Neural cell (in vitro differentiated cells): Measurements from ENCODE around the gene TP53I3. TPM values are rescaled to one million over a fixed set of nuclear protein-coding genes. Genes with fewer than 3 reads are reported as not detected.

Source experiments
- H2AFZ ChIP-seq: fragments of 200-600, 300-800 bp; sonication (generic), shearing (Covaris generic); 2 replicates; pipeline ENCODE4 v1.6.0; 2014; ENCODE audit warnings: low read depth, mild to moderate bottlenecking, antibody characterized with exemption, low read length, moderate library complexity
- H3F3A ChIP-seq: fragments of 200-600 bp; shearing (Covaris generic); 2 replicates; pipeline ENCODE4 v1.6.1; 2016; ENCODE audit warnings: mild to moderate bottlenecking, moderate library complexity, mixed read lengths, antibody characterized with exemption, low read length; ENCODE audit not compliant: insufficient read depth, poor library complexity, severe bottlenecking
- H3K27ac ChIP-seq: fragments of 200-600, 300-800 bp; sonication (generic), shearing (Covaris generic); 2 replicates; pipeline ENCODE4 v1.5.1; 2014; ENCODE audit warnings: mild to moderate bottlenecking, low read length, moderate library complexity
- H3K27me3 ChIP-seq: fragments of 300-800, 200-600 bp; sonication (generic), shearing (Covaris generic); 2 replicates; pipeline ENCODE4 v1.6.0; 2014; ENCODE audit warnings: mild to moderate bottlenecking, low read depth, low read length, moderate library complexity; ENCODE audit not compliant: insufficient read depth
- H3K36me3 ChIP-seq: fragments of 300-800, 200-600 bp; sonication (generic), shearing (Covaris generic); 2 replicates; pipeline ENCODE4 v1.5.1; 2014; ENCODE audit warnings: mild to moderate bottlenecking, antibody characterized with exemption, low read length, moderate library complexity; ENCODE audit not compliant: insufficient read depth
- H3K4me2 ChIP-seq: fragments of 300-800, 200-600 bp; sonication (generic), shearing (Covaris generic); 2 replicates; pipeline ENCODE4 v1.6.0; 2014; ENCODE audit warnings: mild to moderate bottlenecking, low read length
- H3K4me3 ChIP-seq: fragments of 300-800, 200-600 bp; sonication (generic), shearing (Covaris generic); 2 replicates; pipeline ENCODE4 v1.5.1; 2014; ENCODE audit warnings: mild to moderate bottlenecking, low read length, moderate library complexity
- H3K79me2 ChIP-seq: fragments of 200-600 bp; shearing (Covaris generic); replicated peaks from 2 replicates; pipeline ENCODE4 v1.6.0; 2014; ENCODE audit warnings: mild to moderate bottlenecking, low read length, moderate library complexity; ENCODE audit not compliant: insufficient read depth
- H3K9ac ChIP-seq: fragments of 300-800, 200-600 bp; sonication (generic), shearing (Covaris generic); 2 replicates; pipeline ENCODE4 v1.6.1; 2016; ENCODE audit warnings: mild to moderate bottlenecking, low read length, mixed read lengths
- H3K9me2 ChIP-seq: fragments of 200-600 bp; shearing (Covaris generic); 2 replicates; pipeline ENCODE4 v1.6.1; 2016; ENCODE audit warnings: mild to moderate bottlenecking, low read length, mixed read lengths; ENCODE audit not compliant: insufficient read depth
- H3K9me3 ChIP-seq: fragments of 200-600, 300-800 bp; sonication (generic), shearing (Covaris generic); 2 replicates; pipeline ENCODE4 v1.6.1; 2016; ENCODE audit warnings: mild to moderate bottlenecking, mixed run types, low read length, moderate library complexity, mixed read lengths
- H4K20me1 ChIP-seq: fragments of 200-600 bp; shearing (Covaris generic); 2 replicates; pipeline ENCODE4 v1.6.1; 2016; ENCODE audit warnings: mild to moderate bottlenecking, mixed run types; ENCODE audit not compliant: insufficient read depth
- CTCF ChIP-seq: fragments of 450-650 bp; IDR thresholded peaks from 2 replicates; pipeline ENCODE4 v1.5.1; 2014; ENCODE audit warnings: antibody characterized with exemption, mild to moderate bottlenecking, moderate library complexity; ENCODE audit not compliant: poor library complexity, severe bottlenecking
- EP300 ChIP-seq: fragments of 450-650 bp; conservative IDR thresholded peaks from 2 replicates; pipeline ENCODE4 v1.6.1; 2014; ENCODE audit warnings: antibody characterized with exemption, mild to moderate bottlenecking, moderate library complexity; ENCODE audit not compliant: poor library complexity, severe bottlenecking
- EZH2 ChIP-seq: fragments of 200-600, 300-800 bp; shearing (Covaris generic), sonication (generic); IDR thresholded peaks from 2 replicates; pipeline ENCODE4 v1.6.1; 2014; ENCODE audit warnings: antibody characterized with exemption, low read length, borderline replicate concordance, mild to moderate bottlenecking; ENCODE audit not compliant: insufficient read depth, poor library complexity, severe bottlenecking
- MXI1 ChIP-seq: fragments of 450-650 bp; conservative IDR thresholded peaks from 2 replicates; pipeline ENCODE4 v1.6.1; 2014; ENCODE audit warnings: antibody characterized with exemption, mild to moderate bottlenecking; ENCODE audit not compliant: poor library complexity, severe bottlenecking
- POLR2AphosphoS5 ChIP-seq: IDR thresholded peaks from 2 replicates; pipeline ENCODE4 v1.6.1; 2012
- RAD21 ChIP-seq: fragments of 450-650 bp; conservative IDR thresholded peaks from 2 replicates; pipeline ENCODE4 v1.6.1; 2014; ENCODE audit warnings: antibody characterized with exemption, mild to moderate bottlenecking, moderate library complexity
- REST ChIP-seq: IDR thresholded peaks from 2 replicates; pipeline ENCODE4 v1.6.1; 2012; ENCODE audit warnings: borderline replicate concordance
- SMC3 ChIP-seq: fragments of 450-650 bp; conservative IDR thresholded peaks from 2 replicates; pipeline ENCODE4 v1.6.1; 2014; ENCODE audit warnings: antibody characterized with exemption, mild to moderate bottlenecking, moderate library complexity; ENCODE audit not compliant: poor library complexity
- TAF1 ChIP-seq: IDR thresholded peaks from 2 replicates; pipeline ENCODE4 v1.6.1; 2012; ENCODE audit warnings: low read depth
- polyA plus RNA-seq: library from polyadenylated mRNA; depleted of rRNA; stranded (reverse); fragments of >200 nt; gene quantifications from 2 replicates; pipeline ENCODE4 v1.2.3, GENCODE V29; 2014

Gene TP53I3
- polyA plus RNA-seq, 1 donor from 2014 or later = 1.8 TPM

GRCh38 chr2:24058564-24059271, 25.9 kb downstream of the TP53I3 start:
- no peak overlapping the region for H2AFZ ChIP-seq
- H3K36me3 ChIP-seq = peaks cover 5% of the 10 kb centered on the region
- TF ChIP-seq MXI1 (no peak), TAF1 (no peak), EP300 (no peak), EZH2 (no peak), REST (no peak), POLR2AphosphoS5 (no peak), SMC3 (no peak), RAD21 (no peak), CTCF (no peak)
- no peaks in the 10 kb centered on the region for H3K79me2 ChIP-seq
- no peak overlapping the region for H3K9ac ChIP-seq
- H3K27me3 ChIP-seq = no peaks in the 10 kb centered on the region
- no peaks in the 10 kb centered on the region for H4K20me1 ChIP-seq
- no peaks in the 10 kb centered on the region for H3K9me2 ChIP-seq
- H3F3A ChIP-seq = no peaks in the 10 kb centered on the region
- no peak overlapping the region for H3K27ac ChIP-seq
- no peak overlapping the region for H3K4me2 ChIP-seq
- no peaks in the 10 kb centered on the region for H3K9me3 ChIP-seq
- H3K4me3 ChIP-seq = no peak overlapping the region

- Histone ChIP-seq H3K27ac (no peak overlapping the region), H3K36me3 (no peaks in the 10 kb centered on the region), H3K27me3 (no peaks in the 10 kb centered on the region), H3K9me3 (no peaks in the 10 kb centered on the region), H3K4me2 (no peak overlapping the region), H3K4me3 (no peak overlapping the region), H3K9ac (no peak overlapping the region), H3K9me2 (no peaks in the 10 kb centered on the region), H3K79me2 (no peaks in the 10 kb centered on the region), H2AFZ (no peak overlapping the region), H4K20me1 (no peaks in the 10 kb centered on the region), H3F3A (no peaks in the 10 kb centered on the region)
- no peak for TF ChIP-seq SMC3
Observed at GRCh38 chr2:24055750-24056149, 28.9 kb downstream of the TP53I3 start.
